Urinary bladder (tissue), 4 donors: ENCODE measurements around the gene CDS2. TPM values are rescaled to one million over a fixed set of nuclear protein-coding genes. Genes with fewer than 3 reads are reported as not detected.

Experiments
- DNase-seq: peaks from one replicate; pipeline ENCODE4 v3.0.0-alpha.2; 2015; ENCODE audit errors: extremely low spot score
- H3K27ac ChIP-seq: one replicate; pipeline ENCODE4 v1.5.1; 2013; ENCODE audit warnings: low read depth, mild to moderate bottlenecking, moderate library complexity
- H3K36me3 ChIP-seq: one replicate; pipeline ENCODE4 v1.6.1; 2013; ENCODE audit warnings: mild to moderate bottlenecking, moderate library complexity; ENCODE audit not compliant: insufficient read depth
- H3K4me1 ChIP-seq: one replicate; pipeline ENCODE4 v1.6.1; 2013; ENCODE audit warnings: mild to moderate bottlenecking, moderate library complexity; ENCODE audit not compliant: insufficient read depth
- H3K4me3 ChIP-seq: one replicate; pipeline ENCODE4 v1.5.1; 2013; ENCODE audit warnings: low read depth, low read length
- WGBS: extraction: QIAGEN DNeasy Blood & Tissue Kit; methylation state at CpG from one replicate; pipeline ENCODE4 v1.1.7; 2013; 5-methylcytosine and 5-hydroxymethylcytosine counted together
- polyA plus RNA-seq: library from polyadenylated mRNA; stranded (reverse); fragments of 200-250 nt; gene quantifications from one replicate; pipeline ENCODE4 v1.2.3, GENCODE V29; 2013
- total RNA-seq: library from RNA; depleted of rRNA; stranded (reverse); fragments of >200 nt; gene quantifications from one replicate; pipeline ENCODE4 v1.2.3, GENCODE V29; 2014
- donor health status: healthy with polysubstance abuse.
- donor health status: healthy.

CDS2 gene
- total and polyA plus RNA-seq, 2 donors, result 22.1 to 36.9 TPM

DNA sequence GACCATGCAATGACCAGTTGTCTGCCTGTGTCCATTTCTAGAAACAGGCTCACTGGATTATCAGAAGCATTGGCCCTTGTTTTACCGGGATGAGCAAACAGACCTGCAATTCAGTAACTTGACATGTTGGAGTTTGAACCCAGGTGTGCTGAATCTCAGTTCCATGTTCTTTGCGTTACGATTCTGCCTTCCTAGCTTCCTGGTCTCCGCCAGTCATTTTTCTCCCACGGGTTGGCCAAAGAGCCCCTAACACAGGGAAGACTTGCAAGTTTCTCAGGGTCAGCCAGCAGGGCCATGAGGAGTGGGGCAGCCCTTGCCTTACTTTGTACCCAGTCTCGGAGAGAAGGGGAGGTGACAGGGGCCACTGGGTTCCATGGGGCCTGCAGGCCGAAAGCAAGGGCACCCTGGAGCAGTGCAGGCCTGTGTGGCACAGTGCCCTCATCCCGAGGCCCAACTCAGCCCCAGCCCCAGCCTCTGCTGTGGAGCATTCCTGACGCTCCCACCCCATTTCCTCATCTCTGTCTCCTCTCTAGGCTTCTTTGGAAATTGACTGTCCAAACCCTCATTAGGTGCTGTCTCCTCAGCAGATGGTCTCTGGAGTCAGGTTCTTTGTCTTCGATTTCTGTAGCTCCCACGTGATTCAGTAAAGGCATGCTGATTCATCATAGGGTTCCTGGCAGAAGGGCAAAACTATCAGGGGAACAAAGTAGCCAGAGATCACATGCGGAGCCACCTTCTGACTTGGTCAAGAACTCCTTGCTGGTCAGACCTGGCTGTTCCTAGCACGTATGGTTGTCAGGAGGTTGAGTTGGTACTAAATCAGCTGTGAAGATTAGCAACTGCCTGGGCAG lies 23.6 kb downstream of the CDS2 start:
- DNase-seq, result no peak
- H3K36me3 ChIP-seq, result no peaks in the 10 kb centered on the region
- 84% methylated on average over 13 of the region's 13 CpGs for WGBS
- H3K4me3 ChIP-seq, result no peak overlapping the region
- peaks cover 1% of the 10 kb centered on the region for H3K4me1 ChIP-seq
- H3K27ac ChIP-seq, result no peak overlapping the region

DNA sequence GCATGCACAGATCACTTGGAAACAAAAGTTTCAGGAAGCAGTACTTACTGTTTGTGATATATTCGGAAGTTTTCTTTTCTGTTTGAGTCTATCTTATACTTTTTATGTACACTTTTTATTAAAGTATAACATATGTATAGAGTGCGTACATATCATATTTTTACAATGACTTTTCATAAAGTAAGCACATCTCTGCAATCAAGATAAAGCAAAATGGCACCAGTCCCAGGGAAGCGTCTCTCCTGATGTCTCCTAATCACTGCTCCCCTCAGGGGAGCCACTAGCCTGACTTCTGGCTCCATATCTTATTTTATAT lies 26.3 kb downstream of the CDS2 start:
- Histone ChIP-seq H3K4me1 (peaks cover 3% of the 10 kb centered on the region), H3K4me3 (no peak overlapping the region), H3K36me3 (no peaks in the 10 kb centered on the region), H3K27ac (no peak overlapping the region)
- WGBS, result 73% methylated on average over 3 of the region's 3 CpGs
- no peak for DNase-seq

DNA sequence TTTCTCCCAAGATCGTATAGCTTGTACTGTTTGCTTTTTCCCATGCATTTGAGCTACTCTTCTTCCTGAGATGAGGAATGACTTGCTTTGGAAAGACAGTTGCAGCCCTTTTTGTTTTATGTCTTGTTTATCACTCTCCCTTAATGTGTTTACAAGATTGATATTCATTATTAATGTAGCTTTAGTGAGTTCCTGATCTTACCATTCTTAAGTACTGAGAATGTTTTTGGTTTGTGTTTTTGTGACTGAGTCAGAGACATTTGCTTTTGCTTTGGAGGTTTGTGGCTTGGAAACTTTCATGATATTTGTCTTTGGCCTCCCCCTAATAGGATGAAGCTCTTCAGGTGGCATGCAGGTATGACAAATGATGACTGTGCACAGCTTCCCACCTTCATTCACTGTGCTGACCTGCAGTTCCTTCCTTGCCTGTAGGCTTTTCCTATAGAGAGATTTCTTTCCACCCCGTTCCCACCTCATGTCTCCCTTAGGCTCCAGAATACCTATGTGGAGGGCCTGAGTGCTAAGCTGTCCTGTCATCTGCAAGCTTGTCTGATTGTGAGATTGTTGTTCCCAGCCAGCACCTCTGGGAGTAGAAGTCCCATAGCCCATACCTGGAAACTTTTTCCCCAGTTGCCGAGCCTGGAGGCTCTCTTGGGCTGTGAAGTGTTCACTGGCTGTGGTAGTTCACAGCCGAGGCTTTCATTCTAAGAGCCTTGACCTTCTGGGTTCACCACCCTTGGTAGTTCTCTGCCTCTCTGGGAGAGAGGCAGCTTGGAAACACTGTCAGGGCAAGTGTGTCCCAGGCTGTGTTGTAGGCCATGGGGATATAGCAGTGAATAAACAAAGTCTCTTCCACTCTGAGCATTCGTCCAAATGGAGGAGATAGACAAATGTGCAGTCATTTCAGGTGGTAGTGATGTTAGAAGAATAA lies 27.1 kb downstream of the CDS2 start:
- Histone ChIP-seq H3K4me1 (peaks cover 2% of the 10 kb centered on the region), H3K36me3 (no peaks in the 10 kb centered on the region), H3K4me3 (no peak overlapping the region), H3K27ac (no peak overlapping the region)
- DNase-seq, result no peak
- WGBS, result 73% methylated on average over 5 of the region's 5 CpGs

DNA sequence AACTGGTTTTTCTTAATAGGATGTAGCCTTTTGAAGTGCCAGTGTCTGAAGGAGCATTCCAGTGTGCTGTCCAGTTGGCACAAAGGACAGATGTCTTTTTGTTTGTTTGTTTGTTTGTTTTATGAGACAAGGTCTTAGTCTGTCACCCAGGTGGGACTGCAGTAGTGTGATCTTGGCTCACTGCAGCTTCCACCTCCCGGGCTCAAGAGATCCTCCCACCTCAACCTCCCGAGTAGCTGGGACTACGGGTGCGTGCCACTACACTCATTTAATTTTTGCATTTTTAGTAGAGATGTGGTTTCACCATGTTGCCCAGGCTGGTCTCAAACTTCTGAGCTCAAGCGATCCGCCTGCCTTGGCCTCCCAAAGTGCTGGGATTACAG lies 27.7 kb downstream of the CDS2 start:
- Histone ChIP-seq H3K27ac (no peak overlapping the region), H3K36me3 (no peaks in the 10 kb centered on the region), H3K4me1 (peaks cover 2% of the 10 kb centered on the region), H3K4me3 (no peak overlapping the region)
- 90% methylated on average over 6 of the region's 6 CpGs for WGBS
- DNase-seq, result no peak

DNA sequence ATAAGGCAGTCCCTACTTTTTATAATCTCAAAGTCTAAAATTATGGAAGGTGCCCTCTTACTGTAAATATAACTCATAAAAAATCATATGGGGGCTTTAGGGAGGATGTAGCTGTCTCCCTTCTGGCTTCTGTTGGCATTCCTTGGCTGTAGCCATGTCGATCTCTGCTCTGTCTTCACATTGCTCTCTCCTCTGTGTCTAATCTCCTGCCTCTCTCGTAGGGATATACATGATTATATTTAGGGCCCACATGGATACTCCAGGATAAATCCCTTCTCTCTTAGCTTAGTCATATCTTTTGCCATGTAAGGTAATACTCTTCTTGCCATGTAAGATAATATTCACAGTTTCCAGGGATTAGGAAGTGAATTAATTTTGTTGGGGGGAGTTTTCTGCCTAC lies 28.6 kb downstream of the CDS2 start:
- Histone ChIP-seq H3K4me1 (peaks cover 2% of the 10 kb centered on the region), H3K4me3 (no peak overlapping the region), H3K36me3 (no peaks in the 10 kb centered on the region), H3K27ac (no peak overlapping the region)
- 34% methylated on average over 2 of the region's 2 CpGs for WGBS
- DNase-seq, result no peak

DNA sequence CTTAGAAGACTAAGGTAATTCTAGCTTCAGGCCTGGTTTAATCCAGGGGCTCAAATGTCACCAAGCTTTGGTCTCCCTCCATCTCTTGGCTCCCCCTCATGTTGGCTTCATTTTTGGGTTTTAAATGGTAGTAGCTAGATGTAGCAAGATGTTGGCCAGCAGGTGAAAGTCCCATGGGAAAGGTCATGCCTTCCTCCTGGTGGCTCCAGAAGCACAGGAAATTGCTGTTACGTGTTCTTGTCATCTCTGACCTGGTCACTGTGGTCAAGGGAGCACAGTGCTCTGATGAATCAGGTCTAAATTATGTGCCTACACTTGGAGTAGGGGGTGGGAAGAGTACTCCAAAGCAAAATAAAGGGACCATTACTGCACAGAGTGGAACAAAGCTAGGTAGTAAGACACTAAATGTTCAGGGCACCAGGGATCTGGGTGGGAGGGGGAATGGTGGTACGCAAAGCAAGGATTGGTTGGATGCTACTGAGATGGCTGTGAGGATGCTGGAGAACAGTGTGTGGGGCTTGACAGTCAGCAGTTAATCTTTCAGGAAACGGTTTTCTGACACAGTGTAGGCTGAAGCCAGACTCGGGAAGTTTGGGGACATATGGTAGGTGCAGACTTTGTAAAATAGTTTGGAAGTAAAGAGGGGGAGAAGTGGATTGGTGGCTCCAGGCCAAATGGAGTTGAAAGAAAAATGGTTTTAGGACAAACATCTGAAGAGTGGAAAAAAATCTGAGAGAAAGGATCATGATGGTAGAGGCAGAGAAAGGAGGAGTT lies 30.1 kb downstream of the CDS2 start:
- Histone ChIP-seq H3K4me1 (peaks cover 2% of the 10 kb centered on the region), H3K36me3 (no peaks in the 10 kb centered on the region), H3K27ac (no peak overlapping the region), H3K4me3 (no peak overlapping the region)
- 54% methylated on average over 4 of the region's 4 CpGs for WGBS
- no peak for DNase-seq

DNA sequence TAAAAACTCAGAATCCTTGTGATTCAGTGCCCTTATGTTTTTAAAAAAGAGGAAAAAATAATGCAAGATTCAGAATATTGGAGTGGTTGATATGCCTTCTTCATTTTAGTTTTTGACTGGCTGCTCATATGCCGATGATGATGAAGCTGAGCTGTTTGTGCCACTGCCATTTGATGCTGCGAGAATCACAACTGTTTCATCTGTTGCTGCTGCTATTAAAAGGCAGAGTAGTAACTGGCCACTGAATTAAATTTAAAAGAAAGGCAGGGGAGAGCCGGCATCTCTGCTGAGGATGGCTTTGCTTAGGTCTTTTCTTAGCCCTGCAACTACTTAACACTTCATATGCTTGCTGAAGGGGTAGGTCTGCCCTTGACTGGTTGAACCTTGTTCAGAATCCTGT lies 33.1 kb downstream of the CDS2 start:
- Histone ChIP-seq H3K4me1 (peaks cover 2% of the 10 kb centered on the region), H3K27ac (no peak overlapping the region), H3K36me3 (no peaks in the 10 kb centered on the region), H3K4me3 (no peak overlapping the region)
- no peak for DNase-seq
- 73% methylated on average over 3 of the region's 3 CpGs for WGBS

DNA sequence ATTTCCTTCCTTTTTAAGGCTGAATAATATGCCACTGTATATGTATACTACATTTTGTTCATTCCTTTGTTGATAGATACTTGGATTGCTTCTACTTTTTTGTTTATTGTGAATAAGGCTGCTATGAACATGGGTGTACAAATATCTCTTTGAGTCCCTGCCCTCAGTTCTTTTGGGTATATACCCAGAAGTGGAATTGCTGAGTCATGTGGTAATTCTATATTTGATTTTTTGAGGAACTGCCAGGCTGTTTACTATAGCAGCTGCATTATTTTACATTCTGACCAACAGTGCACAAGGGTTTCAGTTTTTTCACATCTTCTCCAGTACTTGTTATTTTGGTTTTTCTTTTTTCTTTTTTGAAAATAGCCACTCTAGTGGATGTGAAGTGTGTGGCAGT lies 34.1 kb downstream of the CDS2 start:
- Histone ChIP-seq H3K27ac (no peak overlapping the region), H3K4me3 (no peak overlapping the region), H3K4me1 (peaks cover 2% of the 10 kb centered on the region), H3K36me3 (no peaks in the 10 kb centered on the region)
- no peak for DNase-seq

DNA sequence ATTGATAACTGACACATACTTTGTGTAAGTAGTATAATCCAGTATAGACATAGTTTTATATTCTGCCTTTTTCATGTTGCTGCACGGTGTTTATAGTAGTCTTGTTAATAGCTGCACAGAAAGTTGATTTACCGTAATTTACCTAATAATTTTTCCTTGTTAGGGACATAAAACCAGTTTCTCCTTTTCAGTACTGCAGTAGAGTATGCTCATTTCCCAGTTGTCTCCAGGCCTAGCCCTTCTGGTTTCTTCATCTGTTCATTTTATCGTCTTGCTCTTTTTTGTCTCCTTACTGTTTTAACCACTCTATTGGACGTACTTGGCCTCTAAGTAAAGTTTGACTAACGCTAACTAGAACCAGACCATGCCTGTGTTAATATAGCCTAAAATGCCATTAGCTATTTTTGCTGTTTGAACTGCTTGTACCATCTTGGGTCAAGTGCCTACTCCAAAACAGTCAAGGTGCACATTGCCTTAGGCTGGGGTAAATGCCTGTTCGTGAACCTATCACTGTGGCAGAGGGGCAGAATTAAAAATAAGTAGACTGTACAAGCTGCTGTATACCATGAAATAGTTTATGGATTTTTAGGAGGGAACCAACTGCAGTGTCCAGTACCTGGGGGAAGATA lies 34.8 kb downstream of the CDS2 start:
- Histone ChIP-seq H3K4me3 (no peak overlapping the region), H3K27ac (no peak overlapping the region), H3K36me3 (no peaks in the 10 kb centered on the region), H3K4me1 (peaks cover 2% of the 10 kb centered on the region)
- WGBS, result 92% methylated on average over 6 of the region's 6 CpGs
- DNase-seq, result no peak

DNA sequence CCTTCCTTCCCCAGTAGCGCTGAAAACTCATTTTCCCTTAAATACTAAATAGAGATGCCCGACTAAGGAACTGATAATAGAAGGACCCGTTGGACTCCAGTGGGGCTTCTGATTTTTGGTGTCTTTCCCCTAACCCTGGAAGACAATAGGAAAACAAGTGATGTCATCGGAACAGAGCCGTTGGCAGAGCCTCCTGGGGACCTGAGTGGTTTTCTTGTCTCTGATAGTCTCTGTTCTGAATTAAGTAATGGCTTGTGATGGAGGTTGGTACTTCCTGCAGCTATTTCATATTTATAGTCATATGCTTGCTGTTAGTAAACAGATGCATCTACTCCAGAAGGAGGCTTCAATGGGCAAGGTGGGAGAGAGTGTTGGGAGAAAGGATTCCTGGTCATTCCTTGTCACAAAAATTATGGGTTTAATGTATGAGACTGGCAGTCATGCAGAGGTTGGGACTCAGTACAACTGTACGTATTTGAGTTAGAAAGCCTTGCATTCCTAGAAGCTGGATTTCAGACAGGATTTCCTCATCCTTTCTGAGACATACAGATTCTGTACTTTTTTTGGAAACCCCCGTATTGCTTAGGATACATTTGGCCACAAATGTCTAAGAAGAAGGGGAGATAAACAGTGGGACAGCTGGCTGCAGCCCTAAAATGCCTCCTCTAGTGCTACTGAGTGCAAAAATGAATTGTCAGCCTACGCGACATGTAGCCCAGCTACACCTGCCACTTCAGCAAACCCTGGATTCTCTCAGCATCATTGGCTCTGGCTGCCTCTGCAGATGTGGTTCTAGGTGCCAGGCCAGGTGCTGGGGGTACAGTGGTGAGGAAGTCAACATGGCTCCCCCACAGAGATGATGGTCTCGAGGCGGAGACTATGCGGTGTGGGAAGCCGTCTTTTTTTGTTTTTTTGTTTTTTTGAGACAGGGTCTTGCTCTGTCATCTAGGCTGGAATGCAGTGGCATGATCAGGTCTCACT lies 38.1 kb downstream of the CDS2 start:
- no peaks in the 10 kb centered on the region for H3K36me3 ChIP-seq
- H3K4me1 ChIP-seq, result no peaks in the 10 kb centered on the region
- no peak overlapping the region for H3K27ac ChIP-seq
- DNase-seq, result no peak
- WGBS, result 78% methylated on average over 13 of the region's 13 CpGs
- H3K4me3 ChIP-seq, result no peak overlapping the region

DNA sequence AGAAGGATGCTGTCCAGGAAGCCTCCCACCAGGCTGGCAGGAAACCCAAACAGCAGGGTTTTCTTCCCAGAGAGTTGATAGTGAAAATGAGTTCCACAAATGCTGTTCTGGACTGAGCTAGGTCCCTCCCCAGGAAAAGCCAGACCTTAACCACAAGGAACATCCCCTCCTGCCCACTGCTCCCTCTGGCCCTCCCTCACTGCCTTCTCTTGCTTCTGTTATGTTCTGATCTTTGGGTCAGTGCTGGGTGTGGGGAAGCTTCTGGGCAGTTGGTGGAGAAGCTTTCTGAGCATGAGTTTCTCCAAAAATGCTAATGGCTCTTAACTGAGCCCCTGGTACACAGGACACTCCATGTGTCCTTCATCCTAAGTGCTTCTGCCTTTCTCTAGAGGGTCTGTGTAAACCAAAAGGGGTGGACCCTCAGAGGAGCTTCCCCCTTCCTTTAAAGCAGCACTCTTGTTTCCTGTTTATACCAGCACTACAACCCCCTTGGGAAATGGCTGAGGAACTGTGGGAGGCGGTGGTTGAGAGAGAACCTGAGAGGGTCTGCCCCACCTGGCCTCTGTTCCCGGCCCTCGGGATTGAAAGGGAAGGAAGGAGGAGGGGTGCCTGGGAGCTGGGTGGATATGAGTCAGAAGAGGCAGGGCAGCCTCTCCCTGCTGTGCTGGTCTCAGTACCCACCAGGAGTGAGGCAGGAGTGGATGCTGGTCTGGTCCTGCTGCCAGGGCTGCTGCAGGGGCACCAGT lies 42.0 kb downstream of the CDS2 start:
- Histone ChIP-seq H3K27ac (no peak overlapping the region), H3K4me3 (no peak overlapping the region), H3K4me1 (no peaks in the 10 kb centered on the region), H3K36me3 (no peaks in the 10 kb centered on the region)
- no peak for DNase-seq
- 28% methylated on average over 3 of the region's 3 CpGs for WGBS

DNA sequence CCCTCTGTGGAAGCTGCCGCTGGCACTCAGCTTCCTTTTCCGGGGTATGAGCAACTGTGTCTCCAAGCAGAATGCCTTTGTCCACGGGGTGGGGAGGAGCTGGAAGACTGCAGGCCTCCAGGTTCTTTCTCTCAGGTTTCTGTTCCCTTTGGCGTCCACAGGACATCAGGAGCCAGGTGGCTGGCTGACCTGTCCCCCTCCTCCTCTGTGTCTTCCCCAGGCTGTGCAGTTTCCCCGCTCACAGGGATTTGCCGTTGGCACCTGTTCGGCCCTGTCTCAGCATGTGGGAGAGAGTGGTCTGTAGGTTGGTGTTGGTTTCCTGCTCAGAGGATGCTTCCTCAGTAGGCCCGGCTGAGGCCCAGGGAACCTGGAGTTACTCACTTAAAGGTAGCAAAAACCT lies 43.5 kb downstream of the CDS2 start:
- 74% methylated on average over 8 of the region's 8 CpGs for WGBS
- no peak overlapping the region for H3K27ac ChIP-seq

More for the DNA sequence above, 43.5 kb downstream of the CDS2 start:
- no peak for DNase-seq
- Histone ChIP-seq H3K36me3 (no peaks in the 10 kb centered on the region), H3K4me3 (no peak overlapping the region), H3K4me1 (no peaks in the 10 kb centered on the region)
